HG03045 (cell line): Measurements from ENCODE around the gene GDPD3.
A peak's percentile ranks its signal among the peaks of the same experiment; 100 is the strongest.

Experiments used
- ATAC-seq: cut with Tn5 transposase; IDR thresholded peaks from one replicate; pipeline ENCODE4 v1.9.1; 2021; ENCODE audit warnings: mild to moderate bottlenecking, moderate library complexity; ENCODE audit not compliant: unreplicated experiment

GDPD3 gene

DNA sequence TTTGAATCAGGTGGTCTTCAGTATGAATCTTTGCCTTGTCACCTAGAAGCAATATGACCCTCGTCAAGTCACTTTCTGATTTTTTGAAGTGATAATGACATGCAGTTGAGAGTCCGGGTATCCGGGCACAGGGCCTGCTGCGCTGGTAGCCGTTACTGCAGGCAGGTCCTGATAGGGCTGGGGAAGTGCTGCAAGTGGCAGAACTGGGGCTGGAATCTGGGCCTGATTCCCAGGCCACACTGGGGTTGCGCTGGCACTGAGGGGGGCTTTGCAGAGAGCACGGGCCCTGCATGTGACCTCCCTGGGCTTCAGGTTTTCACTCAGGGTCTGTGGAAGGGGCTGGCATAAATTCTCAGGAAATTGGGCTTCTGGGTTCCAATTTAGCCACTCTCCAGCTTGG lies 34.6 kb downstream of the GDPD3 start:
- ATAC-seq: no peak

DNA sequence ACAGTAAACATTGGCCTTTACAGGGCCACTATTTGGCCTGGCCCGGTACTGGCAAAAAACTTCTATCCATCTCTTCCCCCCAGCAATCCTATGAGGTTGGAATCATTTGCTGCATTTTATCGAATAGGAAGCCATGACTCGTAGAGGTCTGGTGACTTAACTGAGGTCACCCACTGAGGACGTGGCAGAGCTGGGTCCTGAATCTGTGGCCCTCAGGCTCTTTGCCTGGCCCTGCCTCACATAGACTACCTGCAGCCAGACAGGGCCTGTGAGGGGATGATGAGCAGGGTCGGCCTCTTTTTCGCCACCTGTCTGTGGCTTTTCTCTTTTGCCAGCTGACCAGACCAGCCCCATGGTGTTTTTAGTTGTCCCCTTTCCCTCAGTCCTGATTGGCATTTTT lies 35.7 kb downstream of the GDPD3 start:
- no peak for ATAC-seq

DNA sequence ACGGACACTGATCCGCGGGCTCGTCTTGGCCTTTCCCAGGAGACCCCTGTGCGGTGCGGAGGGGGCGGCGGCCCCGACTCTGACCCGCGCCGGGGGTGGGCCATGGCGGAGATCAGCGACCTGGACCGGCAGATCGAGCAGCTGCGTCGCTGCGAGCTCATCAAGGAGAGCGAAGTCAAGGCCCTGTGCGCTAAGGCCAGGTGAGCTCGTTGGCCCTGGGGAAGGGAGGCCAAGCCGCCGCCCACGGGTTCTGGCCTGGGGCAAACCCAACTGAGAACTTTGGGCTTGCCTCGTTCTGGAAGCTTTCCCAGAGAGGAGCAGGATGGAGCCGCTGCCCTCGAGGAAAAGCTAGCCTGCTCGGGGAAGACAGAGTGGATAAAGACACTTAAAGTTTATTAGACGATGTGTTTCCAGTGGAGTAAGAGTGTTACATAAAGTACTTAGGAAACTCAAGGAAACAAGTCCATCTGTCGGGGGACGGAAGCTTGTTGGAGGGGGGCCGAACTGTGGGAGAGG lies 37.0 kb downstream of the GDPD3 start:
- ATAC-seq: peak; percentile 35

DNA sequence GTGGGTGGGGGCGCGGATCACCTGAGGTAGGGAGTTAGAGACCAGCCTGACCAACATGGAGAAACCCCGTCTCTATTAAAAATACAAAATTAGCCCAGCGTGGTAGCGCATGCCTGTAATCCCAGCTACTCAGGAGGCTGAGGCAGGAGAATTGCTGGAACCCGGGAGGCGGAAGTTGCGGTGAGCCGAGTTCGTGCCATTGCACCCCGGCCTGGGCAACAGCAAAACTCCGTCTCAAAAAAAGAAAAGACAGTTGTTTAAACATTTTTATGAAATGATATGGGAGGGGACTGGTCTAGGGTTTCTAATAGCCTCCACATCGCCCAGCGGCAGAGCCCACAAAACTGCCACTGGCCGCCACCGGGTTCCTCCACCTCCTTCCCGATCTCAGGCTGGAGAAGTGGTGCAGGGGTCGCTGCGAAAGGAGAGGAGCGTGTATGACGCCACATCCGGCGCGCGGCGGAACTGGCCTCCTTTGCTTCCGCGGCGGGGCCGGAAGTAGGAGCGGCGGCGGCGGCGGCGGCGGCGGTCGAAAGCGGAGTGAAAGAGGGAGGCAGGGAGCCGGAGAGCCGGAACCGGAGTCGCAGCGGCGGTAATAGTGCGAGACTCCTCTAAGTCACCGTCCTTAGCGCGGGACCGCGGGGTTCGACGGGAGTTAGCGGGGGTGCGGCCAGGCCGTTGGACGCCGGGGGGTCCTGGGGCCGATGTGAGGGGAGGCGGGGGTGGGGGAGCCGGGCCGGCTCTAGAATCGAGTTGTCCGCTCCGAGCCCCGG lies 37.6 kb downstream of the GDPD3 start, which contains the start of gene PPP4C:
TSS of gene PPP4C (plus strand) at position 492 of the 773 bp plus-strand sequence. CDS start 384 bp downstream, outside the sequence.
- ATAC-seq: peak; percentile 74

DNA sequence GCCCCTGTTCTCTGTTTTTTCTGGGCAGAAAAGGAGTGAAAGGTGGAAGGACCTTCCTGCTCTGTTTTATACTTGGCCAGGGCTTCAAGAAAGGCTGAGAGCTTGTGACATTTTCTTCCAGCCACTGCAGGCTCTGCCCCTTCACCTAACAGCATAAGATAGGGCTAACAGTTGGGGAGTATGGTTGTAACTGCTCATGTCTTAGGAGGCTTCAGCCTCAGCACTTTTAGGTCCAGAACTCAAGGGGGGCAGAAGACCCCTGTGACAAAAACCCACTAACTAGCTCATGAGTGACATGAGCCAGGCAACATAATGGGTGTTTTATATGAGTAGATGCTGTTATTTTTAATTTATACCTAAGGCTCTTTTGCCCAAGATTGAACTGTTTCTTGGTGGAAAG lies 42.8 kb downstream of the GDPD3 start:
- ATAC-seq: no peak

DNA sequence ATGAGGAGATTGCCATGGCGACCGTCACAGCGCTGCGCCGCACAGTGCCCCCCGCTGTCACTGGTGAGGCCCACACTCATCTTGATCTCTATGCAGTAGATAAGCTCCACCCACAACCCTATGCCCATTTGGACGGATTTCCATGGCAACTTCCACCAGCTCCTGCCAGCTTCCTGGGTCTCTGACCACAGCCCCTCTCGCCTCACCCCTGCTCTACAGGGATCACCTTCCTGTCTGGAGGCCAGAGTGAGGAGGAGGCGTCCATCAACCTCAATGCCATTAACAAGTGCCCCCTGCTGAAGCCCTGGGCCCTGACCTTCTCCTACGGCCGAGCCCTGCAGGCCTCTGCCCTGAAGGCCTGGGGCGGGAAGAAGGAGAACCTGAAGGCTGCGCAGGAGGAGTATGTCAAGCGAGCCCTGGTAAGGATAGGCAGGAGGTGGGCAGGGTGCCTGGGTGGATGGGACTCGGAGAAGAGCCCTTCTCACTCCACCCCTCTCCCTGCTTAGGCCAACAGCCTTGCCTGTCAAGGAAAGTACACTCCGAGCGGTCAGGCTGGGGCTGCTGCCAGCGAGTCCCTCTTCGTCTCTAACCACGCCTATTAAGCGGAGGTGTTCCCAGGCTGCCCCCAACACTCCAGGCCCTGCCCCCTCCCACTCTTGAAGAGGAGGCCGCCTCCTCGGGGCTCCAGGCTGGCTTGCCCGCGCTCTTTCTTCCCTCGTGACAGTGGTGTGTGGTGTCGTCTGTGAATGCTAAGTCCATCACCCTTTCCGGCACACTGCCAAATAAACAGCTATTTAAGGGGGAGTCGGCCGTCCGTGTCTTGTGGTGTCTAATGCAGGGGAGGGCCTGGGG lies 43.5 kb downstream of the GDPD3 start:
- no peak for ATAC-seq

DNA sequence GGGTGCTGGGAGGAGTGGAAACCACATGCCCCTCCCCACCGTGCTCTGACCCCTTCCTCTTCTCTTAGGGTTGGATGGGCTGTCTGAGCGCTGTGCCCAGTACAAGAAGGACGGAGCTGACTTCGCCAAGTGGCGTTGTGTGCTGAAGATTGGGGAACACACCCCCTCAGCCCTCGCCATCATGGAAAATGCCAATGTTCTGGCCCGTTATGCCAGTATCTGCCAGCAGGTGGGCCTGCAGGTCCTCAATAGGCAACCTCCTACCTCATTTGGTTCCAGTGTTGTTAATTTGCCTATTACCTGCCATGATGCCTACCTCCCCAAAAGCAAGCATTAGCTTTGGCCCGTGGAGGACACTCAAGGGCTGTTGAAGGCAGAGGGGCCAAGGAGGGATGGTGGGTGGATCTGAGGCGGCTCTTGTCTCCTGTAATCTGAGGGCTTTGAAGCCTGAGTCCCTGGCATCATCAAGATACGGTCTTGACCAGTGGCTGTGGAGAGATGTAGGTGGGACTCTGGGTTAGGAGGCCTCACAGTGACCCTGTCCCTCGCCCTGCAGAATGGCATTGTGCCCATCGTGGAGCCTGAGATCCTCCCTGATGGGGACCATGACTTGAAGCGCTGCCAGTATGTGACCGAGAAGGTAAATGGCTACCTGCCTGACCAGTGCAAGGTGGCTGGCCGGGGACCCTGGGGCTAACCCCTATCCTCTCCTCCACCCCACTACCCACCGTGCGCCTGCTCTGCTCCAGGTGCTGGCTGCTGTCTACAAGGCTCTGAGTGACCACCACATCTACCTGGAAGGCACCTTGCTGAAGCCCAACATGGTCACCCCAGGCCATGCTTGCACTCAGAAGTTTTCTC lies 44.4 kb downstream of the GDPD3 start:
- ATAC-seq: no peak

DNA sequence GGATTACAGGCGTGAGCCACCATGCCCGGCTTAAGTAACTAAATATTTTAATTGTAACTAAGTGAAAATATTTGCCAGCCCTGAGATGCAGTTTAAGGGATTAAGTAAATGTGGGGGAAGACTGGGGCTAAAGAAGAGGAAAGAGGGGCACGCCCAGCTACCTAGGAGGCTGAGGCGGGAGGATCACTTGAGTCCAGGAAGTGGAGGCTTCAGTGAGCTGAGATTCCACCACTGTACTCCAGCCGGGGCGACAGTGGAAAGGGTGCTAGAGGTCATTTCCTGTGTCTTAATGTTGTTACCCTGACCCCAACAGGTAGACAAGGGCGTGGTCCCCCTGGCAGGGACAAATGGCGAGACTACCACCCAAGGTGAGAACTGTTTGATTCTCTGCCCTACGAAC lies 45.0 kb downstream of the GDPD3 start:
- ATAC-seq: no peak

DNA sequence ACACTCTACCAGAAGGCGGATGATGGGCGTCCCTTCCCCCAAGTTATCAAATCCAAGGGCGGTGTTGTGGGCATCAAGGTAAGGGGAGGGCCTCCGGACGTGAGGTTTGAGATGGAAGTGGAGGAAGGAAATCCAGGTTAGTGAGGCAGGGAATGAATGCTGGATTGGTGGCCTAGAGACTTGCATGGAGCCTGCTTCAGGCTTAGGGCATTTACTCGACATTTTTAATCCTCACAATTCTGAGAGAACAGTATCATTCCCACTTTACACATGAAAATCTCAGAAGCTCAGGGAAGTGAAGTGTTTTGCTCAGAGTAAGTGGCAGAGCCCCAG lies 45.8 kb downstream of the GDPD3 start:
- no peak for ATAC-seq

DNA sequence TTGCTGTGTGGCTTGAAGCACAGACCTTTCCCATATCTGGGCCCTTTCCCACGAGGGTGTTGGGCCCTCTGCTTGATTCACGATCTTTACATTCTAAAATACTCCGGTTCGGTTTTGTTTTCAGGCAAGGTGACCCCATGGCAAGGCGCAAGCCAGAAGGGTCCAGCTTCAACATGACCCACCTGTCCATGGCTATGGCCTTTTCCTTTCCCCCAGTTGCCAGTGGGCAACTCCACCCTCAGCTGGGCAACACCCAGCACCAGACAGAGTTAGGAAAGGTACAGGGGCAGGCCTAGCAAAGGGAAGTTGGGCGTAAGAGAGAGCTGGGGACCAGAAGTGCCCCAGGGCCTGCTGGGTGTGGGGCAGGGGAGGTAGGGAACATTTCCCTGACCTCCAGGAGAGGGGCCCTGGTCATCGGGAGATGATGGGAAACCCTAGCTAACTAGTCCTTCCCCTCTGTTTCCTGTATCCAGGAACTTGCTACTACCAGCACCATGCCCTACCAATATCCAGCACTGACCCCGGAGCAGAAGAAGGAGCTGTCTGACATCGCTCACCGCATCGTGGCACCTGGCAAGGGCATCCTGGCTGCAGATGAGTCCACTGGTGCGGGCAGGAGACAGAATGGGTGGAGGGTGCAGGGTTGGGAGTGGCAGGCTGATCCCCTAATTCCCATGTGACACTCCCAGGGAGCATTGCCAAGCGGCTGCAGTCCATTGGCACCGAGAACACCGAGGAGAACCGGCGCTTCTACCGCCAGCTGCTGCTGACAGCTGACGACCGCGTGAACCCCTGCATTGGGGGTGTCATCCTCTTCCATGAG lies 46.4 kb downstream of the GDPD3 start:
- no peak for ATAC-seq

DNA sequence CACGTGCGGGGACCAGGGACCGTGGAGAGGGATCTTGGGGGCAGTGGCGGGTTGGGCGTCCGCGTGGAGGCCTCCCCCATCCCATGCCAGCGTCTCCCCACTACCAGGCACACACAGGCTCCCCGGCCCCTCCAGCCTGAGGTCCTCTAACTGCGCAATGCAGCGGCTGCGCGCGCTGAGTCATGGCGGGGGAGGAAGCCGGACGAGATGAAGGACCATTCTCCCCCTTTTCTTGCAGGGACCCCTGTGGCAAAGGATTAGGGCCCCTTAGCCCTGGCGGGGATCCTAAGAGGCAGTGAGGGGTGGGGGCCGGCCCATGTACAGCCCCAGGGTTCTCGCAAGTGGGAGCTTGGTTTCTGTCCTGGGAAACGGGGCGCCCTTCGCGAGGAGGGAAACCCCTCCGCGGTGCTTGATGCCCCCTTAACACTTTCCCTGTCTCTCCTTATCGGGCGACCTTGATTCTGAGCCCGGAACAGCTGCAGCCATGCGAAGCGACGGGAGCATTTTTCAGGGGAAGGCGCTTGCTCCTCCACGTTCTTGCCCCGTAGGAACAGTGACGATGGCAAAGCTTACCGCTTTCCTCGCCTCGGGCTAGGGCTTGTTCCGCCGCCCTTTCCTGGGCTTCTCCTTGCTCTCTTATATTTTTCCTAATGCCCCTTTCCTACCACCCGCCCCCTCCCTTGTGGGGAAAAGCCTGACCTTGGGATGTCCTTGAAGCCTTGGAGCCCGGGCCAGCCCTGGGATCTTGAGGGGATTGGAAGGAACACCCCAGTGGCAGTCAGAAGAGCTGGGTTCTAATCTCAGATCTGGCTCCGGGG lies 47.2 kb downstream of the GDPD3 start:
- no peak for ATAC-seq

DNA sequence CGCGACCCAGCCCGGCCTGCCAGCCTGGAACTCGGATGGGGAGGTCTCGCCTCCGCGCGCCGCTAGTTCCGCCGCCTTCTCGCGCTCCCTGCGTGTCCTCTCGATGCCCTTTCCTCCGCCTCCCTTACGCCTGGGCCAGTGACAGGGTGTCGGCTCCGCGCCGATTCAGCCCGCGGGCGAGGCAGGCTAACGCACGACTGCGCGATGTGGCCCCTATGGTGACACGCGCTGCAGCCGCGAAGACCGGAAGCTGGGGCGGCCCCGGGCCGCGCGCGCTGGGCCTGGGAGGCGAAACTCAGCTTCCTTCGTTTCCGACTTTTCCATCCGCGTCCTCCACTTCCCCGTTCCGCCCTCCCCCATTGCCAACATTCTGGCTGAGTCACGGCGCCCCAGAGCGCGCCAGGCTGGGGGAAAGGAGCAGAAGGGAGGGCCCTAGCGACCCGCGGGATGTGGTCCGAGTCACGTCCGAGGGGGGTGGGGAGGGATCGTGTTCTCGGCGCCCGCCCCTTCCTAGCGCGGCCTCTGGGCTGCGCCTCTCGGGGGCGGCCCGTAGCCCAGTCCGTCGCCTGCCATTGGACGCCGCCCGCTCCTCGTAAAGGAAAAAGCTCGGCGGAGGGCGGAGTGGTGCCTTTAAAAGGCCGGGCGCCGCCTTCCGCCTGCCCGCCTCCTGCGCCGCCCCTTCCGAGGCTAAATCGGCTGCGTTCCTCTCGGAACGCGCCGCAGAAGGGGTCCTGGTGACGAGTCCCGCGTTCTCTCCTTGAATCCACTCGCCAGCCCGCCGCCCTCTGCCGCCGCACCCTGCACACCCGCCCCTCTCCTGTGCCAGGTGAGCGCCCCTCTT lies 48.0 kb downstream of the GDPD3 start, which contains the start of gene ALDOA:
TSS of gene ALDOA (plus strand) at position 659 of the 841 bp plus-strand sequence. CDS start 1,138 bp downstream, outside the sequence.
- peak; percentile 76 for ATAC-seq

DNA sequence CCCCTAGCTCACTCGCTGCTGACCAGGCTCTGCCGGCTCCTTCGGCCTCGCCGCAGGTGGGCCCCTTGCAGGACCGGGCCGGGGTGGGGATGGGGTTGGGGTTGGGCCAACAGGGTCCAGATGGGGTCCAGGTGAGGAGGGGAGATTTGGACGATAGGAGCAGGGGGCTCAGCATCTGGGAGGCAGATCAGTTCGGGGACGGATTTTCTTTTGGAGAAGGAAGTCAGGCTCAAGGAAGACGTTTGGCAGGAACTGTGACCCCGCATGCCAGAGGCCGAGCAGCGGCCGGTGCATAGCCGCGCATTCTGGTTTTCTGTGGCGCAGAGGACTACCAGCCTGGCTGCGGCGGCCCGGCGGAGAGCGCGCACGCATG lies 48.6 kb downstream of the GDPD3 start:
- no peak for ATAC-seq

DNA sequence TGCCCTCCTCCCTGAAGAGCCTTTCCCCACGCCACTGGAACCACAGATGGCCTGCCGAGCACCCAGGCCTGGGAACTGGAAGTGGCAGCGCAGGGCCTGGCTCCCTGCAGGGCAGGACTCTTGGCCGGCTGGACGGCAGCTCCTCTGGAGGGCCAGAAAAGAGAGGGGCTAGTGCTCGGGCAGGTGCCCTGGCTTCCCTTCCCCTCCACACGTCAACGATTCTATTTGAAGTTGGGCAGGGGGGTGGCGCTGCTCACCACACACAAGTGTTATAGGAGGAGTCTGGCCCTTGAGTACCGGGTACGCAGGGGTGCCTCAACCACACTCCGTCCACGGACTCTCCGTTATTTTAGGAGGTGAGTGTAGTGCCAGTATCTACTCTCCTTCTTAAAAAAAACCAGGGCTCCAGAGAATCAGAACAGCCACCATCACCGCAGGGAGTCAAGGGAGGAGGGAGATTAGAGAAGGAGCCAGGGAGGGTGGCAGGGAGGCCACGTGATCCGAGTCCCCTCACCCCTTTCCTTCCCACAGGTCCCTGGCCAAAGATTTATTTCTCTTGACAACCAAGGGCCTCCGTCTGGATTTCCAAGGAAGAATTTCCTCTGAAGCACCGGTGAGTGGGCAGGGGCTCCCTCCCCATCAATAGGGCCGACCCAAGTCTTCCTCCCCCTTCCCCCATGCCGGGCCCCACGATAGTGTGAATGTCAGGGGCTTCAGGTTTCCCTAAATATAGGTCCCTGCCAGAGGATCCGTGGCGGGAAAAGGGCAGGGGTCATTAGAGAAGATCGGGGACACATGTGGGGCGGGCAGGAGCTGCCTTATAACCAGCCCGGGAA lies 49.2 kb downstream of the GDPD3 start:
- no peak for ATAC-seq

DNA sequence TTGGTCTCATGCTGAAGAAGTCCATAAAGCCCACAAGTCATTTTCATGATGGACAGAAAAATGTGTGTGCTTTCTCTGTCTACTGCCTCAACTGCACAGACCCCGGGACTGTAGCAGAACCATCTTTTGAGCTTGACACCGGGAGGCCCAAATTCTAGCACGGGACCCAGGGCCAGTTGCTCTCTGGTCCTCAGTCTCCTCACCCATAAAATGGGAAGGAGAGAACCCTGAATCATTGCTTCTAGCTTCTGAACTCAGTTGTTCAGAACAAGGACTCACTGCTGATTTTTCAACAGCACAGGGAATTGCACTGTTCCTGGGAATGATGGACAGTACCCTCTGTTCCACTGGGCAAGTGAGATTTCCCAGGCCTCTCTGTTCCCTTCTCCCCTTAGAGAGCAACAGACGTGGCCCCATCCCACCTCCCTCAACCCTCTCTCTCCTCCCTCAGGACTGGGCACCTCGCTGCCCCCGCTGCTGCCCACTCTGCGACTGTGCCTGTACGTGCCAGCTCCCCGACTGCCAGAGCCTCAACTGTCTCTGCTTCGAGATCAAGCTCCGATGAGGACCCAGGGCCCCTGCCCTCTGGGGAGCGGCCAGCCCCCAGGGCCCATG lies 50.0 kb downstream of the GDPD3 start:
- no peak for ATAC-seq

DNA sequence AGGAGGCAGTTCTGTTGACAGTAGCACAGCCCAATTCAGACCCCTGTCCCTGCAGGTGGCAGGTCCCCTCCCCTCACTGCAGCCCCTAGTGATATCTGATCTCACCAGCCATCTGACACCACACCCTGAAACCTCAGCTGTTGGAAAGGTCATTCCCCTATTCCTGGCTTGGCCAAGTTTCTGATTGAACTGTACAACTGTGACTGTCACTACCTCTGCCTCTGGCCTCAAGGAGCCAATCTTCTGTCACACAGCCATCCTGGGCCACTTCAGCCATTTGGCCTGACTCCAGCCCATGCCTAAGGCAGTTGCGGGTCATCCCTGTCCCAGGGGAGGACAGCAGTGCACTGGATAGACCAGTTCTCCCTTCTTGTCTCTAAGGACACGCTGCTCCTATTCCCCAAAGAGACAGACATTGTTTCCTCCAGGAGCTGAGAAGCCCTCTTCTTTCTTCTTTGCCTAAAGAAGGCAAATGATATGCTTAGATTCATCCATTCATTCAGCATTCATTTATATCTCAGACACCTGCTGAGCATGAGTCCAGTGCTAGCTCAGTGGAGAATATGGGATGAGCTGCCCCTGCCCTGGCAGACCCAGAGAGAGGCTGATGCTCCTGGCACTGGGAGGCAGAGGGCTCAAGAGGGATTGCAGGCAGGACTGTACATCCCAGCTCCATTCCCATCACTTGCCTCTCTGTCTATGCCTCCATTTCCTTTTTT lies 52.3 kb downstream of the GDPD3 start:
- ATAC-seq: no peak
